ENCODE data around the gene PARP8.
"Not testable (repeated sequence)": the region's sequence is repeated elsewhere in the genome, so short reads cannot be mapped to it uniquely, and the experiment has no call there.

The PARP8 gene

GRCh38 chr5:50766042-50766441 lies 99.6 kb downstream of the PARP8 start:
- DNase-seq = no peak
- no peaks in the 10 kb centered on the region for H3K27me3 ChIP-seq (ENCODE audit: insufficient read depth, low read depth, severe bottlenecking)
- no peak for TF ChIP-seq CTCF (IDR thresholded peaks at IDR 0.05; ENCODE audit: low read depth, low read length)
- no peaks in the 10 kb centered on the region for H3K9me3 ChIP-seq (ENCODE audit: severe bottlenecking)
- H3K27ac ChIP-seq = no peak overlapping the region
- no peaks in the 10 kb centered on the region for H3K36me3 ChIP-seq
- no peak overlapping the region for H3K4me3 ChIP-seq (ENCODE audit: low read depth, low read length)

GRCh38 chr5:50766462-50766861 lies 100.0 kb downstream of the PARP8 start:
- DNase-seq = no peak

GRCh38 chr5:50766967-50767366 lies 100.5 kb downstream of the PARP8 start:
- no peak for TF ChIP-seq CTCF (IDR thresholded peaks at IDR 0.05; ENCODE audit: low read depth, low read length)
- Histone ChIP-seq H3K27me3 (ENCODE audit: insufficient read depth, low read depth, severe bottlenecking) (no peaks in the 10 kb centered on the region), H3K27ac (no peak overlapping the region), H3K36me3 (no peaks in the 10 kb centered on the region), H3K4me3 (ENCODE audit: low read depth, low read length) (no peak overlapping the region), H3K9me3 (ENCODE audit: severe bottlenecking) (no peaks in the 10 kb centered on the region)
- no peak for DNase-seq

More at GRCh38 chr5:50766462-50766861, 100.0 kb downstream of the PARP8 start:
- TF ChIP-seq CTCF (IDR thresholded peaks at IDR 0.05; ENCODE audit: low read depth, low read length) = no peak
- H3K27ac ChIP-seq = no peak overlapping the region
- no peaks in the 10 kb centered on the region for H3K36me3 ChIP-seq
- H3K9me3 ChIP-seq (ENCODE audit: severe bottlenecking) = no peaks in the 10 kb centered on the region
- no peak overlapping the region for H3K4me3 ChIP-seq (ENCODE audit: low read depth, low read length)
- no peaks in the 10 kb centered on the region for H3K27me3 ChIP-seq (ENCODE audit: insufficient read depth, low read depth, severe bottlenecking)

- no peak overlapping the region for H3K4me3 ChIP-seq (ENCODE audit: low read depth, low read length)
- no peaks in the 10 kb centered on the region for H3K9me3 ChIP-seq (ENCODE audit: severe bottlenecking)
- DNase-seq = no peak
- no peaks in the 10 kb centered on the region for H3K36me3 ChIP-seq
- no peaks in the 10 kb centered on the region for H3K27me3 ChIP-seq (ENCODE audit: insufficient read depth, low read depth, severe bottlenecking)
- TF ChIP-seq CTCF (IDR thresholded peaks at IDR 0.05; ENCODE audit: low read depth, low read length) = no peak
- no peak overlapping the region for H3K27ac ChIP-seq
These were observed 101.2 kb downstream of the PARP8 start for GRCh38 chr5:50767588-50767987.

GRCh38 chr5:50768634-50769033 lies 102.2 kb downstream of the PARP8 start:
- Histone ChIP-seq H3K36me3 (no peaks in the 10 kb centered on the region), H3K27me3 (ENCODE audit: insufficient read depth, low read depth, severe bottlenecking) (no peaks in the 10 kb centered on the region), H3K4me3 (ENCODE audit: low read depth, low read length) (no peak overlapping the region), H3K9me3 (ENCODE audit: severe bottlenecking) (no peaks in the 10 kb centered on the region), H3K27ac (no peak overlapping the region)
- TF ChIP-seq CTCF (IDR thresholded peaks at IDR 0.05; ENCODE audit: low read depth, low read length) = no peak
- no peak for DNase-seq

- DNase-seq = no peak
- Histone ChIP-seq H3K27me3 (ENCODE audit: insufficient read depth, low read depth, severe bottlenecking) (no peaks in the 10 kb centered on the region), H3K27ac (no peak overlapping the region), H3K36me3 (no peaks in the 10 kb centered on the region), H3K4me3 (ENCODE audit: low read depth, low read length) (no peak overlapping the region), H3K9me3 (ENCODE audit: severe bottlenecking) (no peaks in the 10 kb centered on the region)
- no peak for TF ChIP-seq CTCF (IDR thresholded peaks at IDR 0.05; ENCODE audit: low read depth, low read length)
These were observed 104.0 kb downstream of the PARP8 start for GRCh38 chr5:50770441-50770840.

GRCh38 chr5:50774446-50775175 lies 108.2 kb downstream of the PARP8 start:
- H3K36me3 ChIP-seq; DNase-seq; H3K27me3 ChIP-seq (ENCODE audit: insufficient read depth, low read depth, severe bottlenecking); H3K27ac ChIP-seq; H3K9me3 ChIP-seq (ENCODE audit: severe bottlenecking); H3K4me3 ChIP-seq (ENCODE audit: low read depth, low read length): not testable (repeated sequence)
